ENCODE data around the gene NAV2. TPM values are rescaled to one million over a fixed set of nuclear protein-coding genes. Genes with fewer than 3 reads are reported as not detected.

The NAV2 gene
- total and polyA plus RNA-seq, 2 donors (not counting 1 experiment from before 2014, with no cell fraction given), result 8.1 to 14.0 TPM

GRCh38 chr11:20016526-20016925 lies 303.9 kb downstream of the NAV2 start:
- Histone ChIP-seq H3K27me3 (ENCODE audit: control insufficient read depth, insufficient read depth, low read length) (no peaks in the 10 kb centered on the region), H3K4me2 (ENCODE audit: extremely low read depth, insufficient read depth, low read length) (no peak overlapping the region), H3K9me3 (ENCODE audit: control insufficient read depth, insufficient read depth, low read depth, low read length) (no peaks in the 10 kb centered on the region), H3K9ac (ENCODE audit: insufficient read depth, low read length) (no peak overlapping the region), H3K27ac (ENCODE audit: insufficient read depth, low read length) (no peak overlapping the region), H3K79me2 (ENCODE audit: control insufficient read depth, insufficient read depth, low read length) (no peaks in the 10 kb centered on the region), H3K36me3 (ENCODE audit: control insufficient read depth, insufficient read depth, low read length) (no peaks in the 10 kb centered on the region), H3K4me1 (ENCODE audit: control insufficient read depth, extremely low read depth, insufficient read depth, low read length) (no peaks in the 10 kb centered on the region), H2AFZ (ENCODE audit: low read length) (no peak overlapping the region), H3K4me3 (replicated peaks in 1 of 4; ENCODE audit: control extremely low read depth in 1 of 4, insufficient read depth in 1 of 4, low read depth in 3 of 4, low read length in 4 of 4) (no peak overlapping the region), H4K20me1 (ENCODE audit: control insufficient read depth, extremely low read depth, insufficient read depth, low read length) (no peaks in the 10 kb centered on the region)
- no peak for DNase-seq (ENCODE audit: low read depth in 2 of 2)
- TF ChIP-seq CTCF (conservative IDR thresholded peaks at IDR 0.05 in 1 of 2, IDR thresholded peaks at IDR 0.05 in 1 of 2; ENCODE audit: low read depth in 1 of 2, low read length in 2 of 2) (no peak), EZH2 (IDR thresholded peaks at IDR 0.05; ENCODE audit: low read length, missing control alignments) (no peak)

DNA sequence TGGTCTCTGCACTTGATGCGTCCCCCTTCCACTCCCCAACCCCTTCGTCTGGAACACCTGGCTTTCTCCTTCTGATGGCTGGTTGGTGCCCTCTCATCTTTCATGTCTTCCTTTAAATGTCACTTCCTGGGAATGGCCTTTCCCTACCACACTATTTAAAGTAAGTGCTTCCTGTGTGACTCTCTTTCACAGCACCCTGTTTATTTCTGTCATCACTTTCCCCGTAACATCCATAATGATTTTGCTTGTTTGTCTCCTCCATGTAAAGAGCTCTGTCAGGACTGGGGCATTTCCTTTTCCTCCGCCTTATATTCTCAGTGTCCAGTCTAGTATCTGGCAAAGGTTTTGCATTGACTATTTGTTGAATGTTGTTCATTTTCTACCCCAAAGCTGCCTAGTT lies 304.7 kb downstream of the NAV2 start:
- no peak overlapping the region for H3K4me2 ChIP-seq (ENCODE audit: extremely low read depth, insufficient read depth, low read length)
- TF ChIP-seq CTCF (conservative IDR thresholded peaks at IDR 0.05 in 1 of 2, IDR thresholded peaks at IDR 0.05 in 1 of 2; ENCODE audit: low read depth in 1 of 2, low read length in 2 of 2), result no peak

GRCh38 chr11:20020198-20020597 lies 307.6 kb downstream of the NAV2 start:
- H3K9ac ChIP-seq (ENCODE audit: insufficient read depth, low read length), result no peak overlapping the region
- no peaks in the 10 kb centered on the region for H4K20me1 ChIP-seq (ENCODE audit: control insufficient read depth, extremely low read depth, insufficient read depth, low read length)
- no peak overlapping the region for H3K4me3 ChIP-seq (replicated peaks in 1 of 4; ENCODE audit: control extremely low read depth in 1 of 4, insufficient read depth in 1 of 4, low read depth in 3 of 4, low read length in 4 of 4)
- H3K27me3 ChIP-seq (ENCODE audit: control insufficient read depth, insufficient read depth, low read length), result no peaks in the 10 kb centered on the region
- no peak overlapping the region for H2AFZ ChIP-seq (ENCODE audit: low read length)
- no peaks in the 10 kb centered on the region for H3K4me1 ChIP-seq (ENCODE audit: control insufficient read depth, extremely low read depth, insufficient read depth, low read length)
- H3K79me2 ChIP-seq (ENCODE audit: control insufficient read depth, insufficient read depth, low read length), result no peaks in the 10 kb centered on the region
- no peak overlapping the region for H3K4me2 ChIP-seq (ENCODE audit: extremely low read depth, insufficient read depth, low read length)
- TF ChIP-seq CTCF (conservative IDR thresholded peaks at IDR 0.05 in 1 of 2, IDR thresholded peaks at IDR 0.05 in 1 of 2; ENCODE audit: low read depth in 1 of 2, low read length in 2 of 2) (no peak), EZH2 (IDR thresholded peaks at IDR 0.05; ENCODE audit: low read length, missing control alignments) (no peak)
- H3K27ac ChIP-seq (ENCODE audit: insufficient read depth, low read length), result no peak overlapping the region
- H3K9me3 ChIP-seq (ENCODE audit: control insufficient read depth, insufficient read depth, low read depth, low read length), result no peaks in the 10 kb centered on the region
- no peaks in the 10 kb centered on the region for H3K36me3 ChIP-seq (ENCODE audit: control insufficient read depth, insufficient read depth, low read length)
- DNase-seq (ENCODE audit: low read depth in 2 of 2), result no peak

More for the DNA sequence above, 304.7 kb downstream of the NAV2 start:
- Histone ChIP-seq H3K27ac (ENCODE audit: insufficient read depth, low read length) (no peak overlapping the region), H3K4me3 (replicated peaks in 1 of 4; ENCODE audit: control extremely low read depth in 1 of 4, insufficient read depth in 1 of 4, low read depth in 3 of 4, low read length in 4 of 4) (no peak overlapping the region), H3K79me2 (ENCODE audit: control insufficient read depth, insufficient read depth, low read length) (no peaks in the 10 kb centered on the region), H3K27me3 (ENCODE audit: control insufficient read depth, insufficient read depth, low read length) (no peaks in the 10 kb centered on the region), H3K9ac (ENCODE audit: insufficient read depth, low read length) (no peak overlapping the region), H3K4me1 (ENCODE audit: control insufficient read depth, extremely low read depth, insufficient read depth, low read length) (no peaks in the 10 kb centered on the region), H4K20me1 (ENCODE audit: control insufficient read depth, extremely low read depth, insufficient read depth, low read length) (no peaks in the 10 kb centered on the region), H2AFZ (ENCODE audit: low read length) (no peak overlapping the region), H3K9me3 (ENCODE audit: control insufficient read depth, insufficient read depth, low read depth, low read length) (no peaks in the 10 kb centered on the region), H3K36me3 (ENCODE audit: control insufficient read depth, insufficient read depth, low read length) (no peaks in the 10 kb centered on the region)
- no peak for DNase-seq (ENCODE audit: low read depth in 2 of 2)
